Fibroblast of peridontal ligament (primary cell): ENCODE measurements around the gene TPRG1.
"Not testable (repeated sequence)": the region's sequence is repeated elsewhere in the genome, so short reads cannot be mapped to it uniquely, and the experiment has no call there.

Experiments used
- DNase-seq: peaks from one replicate; pipeline ENCODE4 v3.0.0-alpha.2; 2010; ENCODE audit errors: extremely low read depth

TPRG1 gene

DNA sequence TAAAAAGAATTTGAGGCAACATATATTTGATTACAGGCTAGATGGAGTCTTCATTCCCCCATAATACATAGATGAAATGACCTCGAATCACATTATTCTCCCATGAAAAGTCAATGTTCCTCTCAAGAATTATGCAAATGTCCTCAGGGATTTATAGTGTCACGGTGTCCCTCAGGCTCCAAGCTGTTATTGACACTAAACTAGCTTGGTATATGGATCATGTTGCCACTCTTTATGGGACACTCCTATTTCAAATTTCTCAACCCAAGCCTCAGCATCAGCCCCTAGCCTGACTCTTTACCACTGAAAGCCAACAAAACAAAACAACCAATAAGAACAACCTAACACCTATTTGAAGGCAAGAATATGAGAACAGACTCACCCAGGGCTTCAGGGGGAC lies 139.8 kb downstream of the TPRG1 start:
- DNase-seq = no peak

DNA sequence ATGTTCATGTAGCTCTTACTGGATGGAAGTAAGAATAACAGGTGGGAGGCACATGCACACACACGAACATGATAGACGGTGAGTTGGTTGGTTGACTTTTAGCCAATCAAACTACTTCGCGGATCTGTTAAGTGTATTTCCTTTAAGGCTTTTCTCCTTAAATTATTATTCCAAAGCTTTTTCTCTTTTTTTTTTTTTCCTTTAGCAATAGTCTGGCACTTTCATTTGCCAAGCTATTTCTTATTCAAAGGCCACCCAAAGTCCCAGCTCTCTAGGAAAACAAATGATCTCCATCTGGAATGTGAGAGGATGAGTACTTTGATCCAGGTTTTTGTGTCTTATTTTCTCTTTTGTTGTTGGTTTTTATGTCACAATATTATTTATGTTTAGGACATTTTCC lies 141.1 kb downstream of the TPRG1 start:
- no peak for DNase-seq

DNA sequence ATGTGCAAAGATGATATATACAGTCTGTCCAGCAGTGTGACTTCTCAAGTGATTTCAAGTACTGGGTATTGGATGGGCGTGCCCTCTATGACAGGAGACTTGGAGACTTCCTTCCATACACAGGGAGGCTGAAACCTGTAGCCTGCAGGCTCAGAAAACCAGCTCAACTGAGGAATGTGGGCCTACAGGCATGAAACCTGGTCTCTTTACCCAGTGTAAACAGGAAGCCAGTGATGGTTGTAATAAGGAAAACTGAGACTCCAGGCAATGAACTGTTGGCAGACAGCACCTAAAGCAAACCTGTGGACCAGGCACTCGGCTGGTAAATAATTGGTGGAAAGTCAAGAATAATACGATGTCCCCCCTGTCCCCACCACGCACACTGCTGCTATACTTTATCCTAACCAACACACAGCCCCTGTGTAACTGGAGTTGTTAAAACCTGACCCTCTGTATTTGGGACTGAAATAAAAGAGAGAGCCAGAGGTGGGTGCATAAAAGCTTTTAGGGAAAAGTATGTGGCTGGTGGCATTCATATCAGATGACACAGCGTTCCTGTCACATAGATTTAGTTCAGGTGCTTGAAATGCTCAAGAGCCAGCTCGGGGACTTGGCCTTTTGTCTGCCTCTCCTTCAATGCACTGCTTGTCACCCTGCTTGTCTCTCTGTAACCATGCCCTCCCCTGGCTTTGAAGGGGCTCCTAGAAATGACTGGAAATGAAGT lies 144.7 kb downstream of the TPRG1 start:
- no peak for DNase-seq

DNA sequence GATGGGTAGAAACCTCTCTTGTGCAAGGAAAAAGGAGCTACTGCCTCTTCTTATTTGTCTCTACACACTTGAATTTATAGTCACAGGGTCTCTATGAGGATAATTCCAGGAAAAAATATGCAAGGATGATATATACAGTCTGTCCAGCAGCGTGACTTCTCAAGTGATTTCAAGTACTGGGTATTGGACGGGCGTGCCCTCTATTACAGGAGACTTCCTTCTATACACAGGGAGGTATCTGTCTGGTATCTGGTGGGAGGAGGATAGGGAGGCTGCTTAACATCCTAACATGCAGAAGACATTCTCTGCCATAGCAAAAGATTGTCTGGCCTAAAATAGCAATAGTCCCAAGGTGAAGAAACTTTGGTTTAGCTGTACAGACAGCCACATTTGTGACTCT lies 146.1 kb downstream of the TPRG1 start:
- DNase-seq = no peak

DNA sequence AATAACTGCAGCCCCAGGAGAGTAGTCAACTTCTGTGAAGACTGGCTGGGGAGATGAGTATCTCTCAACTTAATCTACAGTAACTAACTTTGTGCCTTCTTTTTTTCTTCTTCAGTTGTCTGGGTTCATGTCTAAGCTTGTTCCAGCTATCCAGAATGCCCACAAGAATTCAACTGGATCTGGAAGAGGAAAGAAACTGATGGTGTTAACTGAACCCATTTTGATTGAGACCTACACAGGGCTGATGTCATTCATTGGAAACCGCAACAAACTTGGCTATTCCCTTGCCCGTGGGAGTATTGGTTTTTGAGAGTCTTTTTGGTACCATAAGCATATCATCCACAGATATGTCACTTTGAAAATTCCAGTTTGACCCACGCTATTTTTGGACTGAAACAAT lies 148.7 kb downstream of the TPRG1 start:
- no peak for DNase-seq

DNA sequence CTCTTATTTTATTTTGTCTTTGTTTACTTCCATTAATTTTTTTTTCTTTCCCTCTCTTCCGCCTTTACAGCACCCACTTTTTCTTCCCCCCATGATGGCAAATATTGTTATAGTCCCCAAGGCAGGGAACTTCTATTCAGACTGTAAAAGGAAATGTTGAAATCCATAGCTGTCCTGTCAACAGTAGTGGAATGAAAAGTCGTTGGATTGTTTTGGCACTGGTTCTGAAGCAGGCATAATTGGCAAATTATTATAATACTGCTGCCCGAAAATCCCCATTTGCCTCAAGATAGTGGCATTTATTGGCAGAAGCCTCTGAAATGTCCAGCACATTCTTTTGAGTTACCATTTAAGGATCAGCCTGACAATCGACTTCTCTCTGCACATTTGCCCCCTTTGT lies 150.6 kb downstream of the TPRG1 start:
- no peak for DNase-seq

DNA sequence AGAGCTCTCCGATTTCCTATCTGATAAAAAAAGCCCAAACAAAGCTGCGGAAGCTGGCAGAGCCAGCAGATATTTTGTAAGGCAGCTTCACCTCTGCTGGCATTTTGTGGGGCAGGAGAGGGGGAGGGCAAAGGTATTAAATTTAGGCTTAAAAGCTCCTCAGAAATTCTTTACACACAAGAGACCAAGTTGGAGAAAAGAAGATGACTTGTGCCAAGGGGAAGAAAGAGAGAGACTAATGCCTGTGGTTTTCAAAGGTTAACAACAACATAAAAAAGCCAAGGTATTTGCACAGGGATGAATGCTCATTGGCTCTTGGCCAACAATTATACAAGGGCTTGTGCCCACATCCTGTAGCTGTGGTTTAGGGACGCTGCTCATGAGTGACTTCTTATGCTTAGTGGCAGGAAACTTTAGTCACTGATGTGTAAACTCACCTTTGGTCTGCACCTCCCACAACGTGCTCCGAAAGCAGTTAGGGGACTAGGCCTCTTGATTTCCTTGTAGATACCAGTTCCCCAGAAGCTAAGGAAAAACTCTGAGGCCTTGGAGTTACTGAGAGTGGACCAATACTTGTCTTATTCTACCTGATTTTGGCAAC lies 152.9 kb downstream of the TPRG1 start:
- peak; percentile 17 for DNase-seq

DNA sequence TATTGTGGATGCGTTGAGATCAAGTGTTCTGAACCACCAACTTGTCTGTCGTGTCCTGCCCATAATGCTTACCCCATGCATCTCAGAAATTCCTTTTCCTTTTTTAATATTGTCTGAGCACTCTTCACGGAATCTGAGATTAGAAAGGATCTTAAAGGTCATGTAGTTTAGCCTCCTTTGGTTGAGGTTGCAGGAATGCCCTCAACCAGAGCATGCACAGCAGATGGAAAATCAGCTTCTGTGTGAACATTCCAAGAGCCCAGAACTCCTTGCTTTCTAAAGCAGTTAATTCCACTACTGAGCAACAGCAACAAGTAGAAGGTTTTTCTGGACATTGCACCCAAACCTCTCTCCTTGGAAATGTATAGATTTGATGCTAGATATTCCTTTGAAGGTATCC lies 153.7 kb downstream of the TPRG1 start:
- no peak for DNase-seq

DNA sequence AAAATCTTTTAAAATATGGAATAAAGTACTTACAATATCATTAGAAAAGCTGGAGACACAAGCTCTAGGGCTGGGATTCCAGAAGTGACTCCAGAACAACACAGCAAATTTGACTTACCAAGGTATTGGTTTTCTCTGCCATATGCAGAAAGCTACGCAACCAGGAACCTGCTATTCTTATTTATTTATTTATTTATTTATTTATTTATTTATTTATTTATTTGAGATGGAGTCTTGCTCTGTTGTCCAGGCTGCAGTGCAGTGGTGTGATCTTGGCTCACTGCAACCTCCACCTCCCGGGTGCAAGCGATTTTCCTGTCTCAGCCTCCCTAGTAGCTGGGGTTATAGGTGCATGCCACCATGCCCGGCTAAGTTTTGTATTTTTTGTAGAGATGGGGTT lies 157.9 kb downstream of the TPRG1 start:
- not testable (repeated sequence) for DNase-seq

DNA sequence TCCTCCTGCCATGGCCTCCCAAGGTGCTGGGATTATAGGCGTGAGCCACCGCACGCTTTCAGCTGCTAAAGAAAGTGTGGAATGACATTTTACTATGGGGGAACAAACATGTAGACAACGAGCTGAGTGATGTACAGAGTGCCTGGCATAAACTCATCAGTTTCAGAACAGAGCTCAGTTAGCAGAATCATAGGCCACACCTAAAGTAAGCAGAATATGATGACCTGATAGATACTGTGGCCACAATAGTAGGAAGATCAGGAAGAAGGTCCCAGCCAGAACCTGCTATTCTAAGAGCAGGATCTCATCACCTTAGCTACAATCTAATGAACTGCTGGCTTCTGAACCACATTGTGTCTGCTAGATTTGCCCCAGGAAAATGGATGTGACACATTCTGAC lies 158.3 kb downstream of the TPRG1 start:
- DNase-seq = no peak

DNA sequence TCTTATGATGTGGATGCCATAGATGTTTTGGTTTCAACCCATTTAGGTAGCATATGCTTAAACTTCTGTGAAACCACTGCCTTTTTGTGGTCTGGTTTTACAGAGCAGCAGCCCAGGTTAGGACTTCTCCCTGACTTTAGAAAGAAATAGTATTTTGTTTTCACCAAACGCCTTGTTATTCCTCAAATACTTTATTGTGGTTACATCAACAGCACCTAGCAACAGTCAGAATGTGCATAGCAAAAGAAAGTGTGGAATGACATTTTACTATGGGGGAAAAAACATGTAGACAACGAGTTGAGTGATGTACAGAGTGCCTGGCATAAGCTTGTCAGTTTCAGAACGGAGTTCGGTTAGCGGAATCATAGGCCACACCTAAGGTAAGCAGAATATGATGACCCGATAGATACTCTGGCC lies 159.2 kb downstream of the TPRG1 start:
- DNase-seq = no peak

DNA sequence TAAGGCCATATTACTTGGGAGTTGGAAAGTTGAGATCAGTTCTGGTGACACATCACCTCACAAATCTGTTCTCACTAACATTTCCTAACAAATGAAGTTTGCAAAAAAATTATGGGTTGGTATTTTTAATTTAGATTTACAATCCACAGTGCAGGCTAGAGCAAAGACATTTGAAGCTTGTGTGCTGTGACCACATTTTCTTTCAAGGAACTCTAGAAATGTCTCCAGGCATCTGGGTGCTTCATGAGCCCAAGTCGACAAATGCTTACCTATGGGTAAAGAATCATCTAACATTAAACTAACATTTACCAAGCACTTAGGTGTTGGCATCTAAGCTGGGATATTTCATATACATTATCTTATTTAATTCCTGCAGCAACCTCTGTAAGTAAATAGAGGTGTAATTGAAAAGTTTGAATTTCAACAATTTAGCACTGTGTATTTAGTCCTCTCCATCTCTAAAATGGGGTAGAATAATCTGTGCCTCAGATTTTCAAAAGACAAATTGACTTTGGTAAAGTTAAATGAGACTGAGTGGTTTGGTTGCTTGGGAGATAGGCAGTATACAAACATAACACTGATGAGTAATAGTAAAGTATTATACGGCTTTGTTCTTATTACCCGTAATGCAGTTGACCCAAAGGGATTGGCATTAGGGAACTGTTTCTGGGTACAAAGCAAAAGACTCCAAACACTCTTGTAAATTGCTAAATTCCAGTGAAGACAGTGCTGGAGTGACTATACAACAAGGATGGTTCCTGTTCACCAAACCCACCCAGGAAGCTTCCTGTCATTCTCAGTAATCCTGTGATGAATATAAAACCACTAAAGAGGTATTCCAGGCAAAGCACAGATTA lies 162.5 kb downstream of the TPRG1 start:
- peak; percentile 43 for DNase-seq

DNA sequence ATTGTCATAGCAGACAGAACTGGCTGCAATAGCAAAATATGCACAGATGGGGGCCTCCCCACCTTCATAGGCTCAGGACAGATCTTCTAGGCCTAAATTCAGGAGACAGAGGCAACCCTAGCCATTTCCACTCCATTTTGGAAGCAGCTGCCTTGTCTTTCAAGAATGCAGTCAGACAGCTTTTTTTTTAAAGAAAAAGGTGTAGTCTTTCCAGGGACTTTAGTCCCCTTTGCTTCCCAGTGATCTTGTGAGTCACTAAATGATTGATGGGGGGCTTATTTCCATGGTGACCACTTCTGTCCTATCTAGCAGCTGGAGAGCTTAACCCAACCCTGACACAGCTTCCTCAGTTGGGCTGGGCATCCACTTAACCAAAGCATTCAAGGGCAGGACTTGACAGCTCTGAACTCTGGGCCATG lies 165.9 kb downstream of the TPRG1 start:
- no peak for DNase-seq

DNA sequence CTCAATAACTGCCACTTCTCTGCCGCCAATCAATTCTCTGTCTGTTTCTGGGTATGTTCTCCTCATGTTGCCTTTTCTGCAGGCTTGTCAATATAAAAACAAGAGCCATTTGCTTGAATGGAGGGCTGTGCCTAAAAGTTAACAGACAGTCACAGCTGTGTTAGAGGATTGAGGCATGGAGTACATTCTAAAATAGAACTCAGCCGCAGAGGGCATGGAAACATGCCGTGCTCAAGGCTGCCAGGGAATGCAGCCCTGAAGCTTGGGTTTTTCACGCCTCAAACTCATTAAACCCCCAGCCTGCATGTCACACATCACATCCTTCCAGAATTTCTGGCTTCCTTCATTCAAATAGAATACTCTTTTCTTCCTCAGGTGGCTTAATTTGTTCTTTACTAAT lies 166.6 kb downstream of the TPRG1 start:
- DNase-seq = no peak

DNA sequence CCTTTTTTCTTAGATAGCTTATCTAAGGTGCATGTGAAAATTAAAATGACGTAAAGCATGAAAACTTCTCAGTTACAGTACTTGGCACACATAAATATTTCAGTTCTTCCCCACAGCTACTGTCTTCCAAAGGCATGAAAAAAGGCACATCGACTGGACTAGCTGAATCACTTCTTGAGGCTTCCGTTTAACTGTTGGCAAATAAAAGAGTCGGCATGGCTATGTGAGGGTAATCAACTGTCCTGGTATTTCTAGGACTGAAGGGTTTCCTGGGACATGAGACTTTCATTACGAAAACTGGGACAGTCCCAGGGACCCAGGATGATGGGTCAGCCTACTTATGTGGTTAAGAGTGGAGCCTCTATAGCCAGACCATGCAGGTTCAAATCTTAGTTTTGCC lies 168.2 kb downstream of the TPRG1 start:
- no peak for DNase-seq

DNA sequence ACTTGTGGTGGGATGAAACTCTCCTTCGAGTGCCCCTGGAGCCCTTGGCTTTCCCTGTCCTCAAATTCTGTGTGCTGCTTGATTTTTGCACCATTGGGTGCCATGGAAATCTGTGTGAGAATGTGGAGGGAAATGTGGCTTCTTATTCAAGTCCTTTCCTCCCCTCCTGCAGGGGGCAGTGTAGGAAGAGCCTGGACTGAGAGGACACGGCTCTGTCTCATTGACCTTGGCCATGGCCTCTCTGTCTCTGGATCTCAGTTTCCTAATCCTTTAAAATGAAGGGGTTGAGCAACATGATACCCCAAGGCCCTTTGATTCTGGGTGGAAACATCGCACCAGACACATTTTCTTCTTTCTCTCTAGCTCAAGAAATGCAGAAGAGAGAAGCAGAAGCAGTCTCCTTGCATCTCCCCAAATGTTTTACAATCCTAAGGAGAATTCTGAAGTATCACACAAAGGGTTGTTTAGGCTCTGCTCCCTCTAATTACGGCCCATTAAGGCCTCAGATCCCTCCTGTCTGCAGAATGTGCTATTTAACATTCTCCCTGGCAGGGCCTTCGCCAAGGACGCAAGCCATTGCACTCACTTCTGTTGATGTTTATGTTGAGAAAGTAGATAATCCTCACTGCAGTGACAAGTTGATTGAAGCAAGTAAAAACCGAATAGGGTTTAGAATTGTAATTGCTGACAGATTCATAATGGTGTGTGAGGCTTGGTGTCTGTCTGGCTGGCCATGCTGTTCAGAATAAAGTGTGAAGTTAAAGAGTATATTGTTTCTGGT lies 169.1 kb downstream of the TPRG1 start:
- DNase-seq = no peak

DNA sequence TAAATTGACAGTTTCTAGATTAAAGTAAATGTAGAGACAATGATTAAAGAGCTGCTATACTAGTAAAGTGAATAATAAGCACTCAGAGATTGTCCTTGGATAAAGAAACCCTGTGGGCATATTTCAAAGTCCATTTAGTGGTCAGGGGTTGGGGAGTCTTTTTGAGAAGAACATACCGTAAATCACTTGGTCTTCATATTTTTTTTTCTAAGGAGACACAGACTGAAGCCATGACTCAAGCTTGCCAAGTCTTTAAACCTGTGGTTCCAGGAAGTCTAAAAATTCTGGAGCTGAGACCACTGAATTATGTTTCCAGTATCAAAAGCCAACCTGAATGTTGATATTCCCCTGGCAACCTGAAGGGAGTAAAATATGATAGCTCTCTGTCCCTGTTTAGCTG lies 171.0 kb downstream of the TPRG1 start:
- DNase-seq = no peak

DNA sequence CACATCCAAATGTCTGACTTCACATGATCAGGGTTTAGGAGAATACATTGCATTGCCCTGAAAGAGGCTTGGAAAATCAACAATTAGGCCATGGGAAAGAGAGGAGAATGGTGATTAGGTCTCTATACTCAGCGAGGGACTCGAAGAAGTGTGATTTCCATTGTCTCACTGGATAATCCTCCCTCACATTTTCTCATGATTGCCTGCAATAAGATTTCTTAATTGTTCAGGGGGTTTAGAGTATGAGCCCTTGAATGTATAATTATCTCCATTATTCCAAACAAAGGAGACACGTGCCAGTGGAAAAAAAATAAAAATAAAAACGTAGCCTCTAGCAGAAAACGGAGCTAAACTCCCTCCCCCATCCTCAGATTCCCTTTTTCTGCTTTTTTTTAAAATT lies 173.2 kb downstream of the TPRG1 start:
- DNase-seq = no peak

DNA sequence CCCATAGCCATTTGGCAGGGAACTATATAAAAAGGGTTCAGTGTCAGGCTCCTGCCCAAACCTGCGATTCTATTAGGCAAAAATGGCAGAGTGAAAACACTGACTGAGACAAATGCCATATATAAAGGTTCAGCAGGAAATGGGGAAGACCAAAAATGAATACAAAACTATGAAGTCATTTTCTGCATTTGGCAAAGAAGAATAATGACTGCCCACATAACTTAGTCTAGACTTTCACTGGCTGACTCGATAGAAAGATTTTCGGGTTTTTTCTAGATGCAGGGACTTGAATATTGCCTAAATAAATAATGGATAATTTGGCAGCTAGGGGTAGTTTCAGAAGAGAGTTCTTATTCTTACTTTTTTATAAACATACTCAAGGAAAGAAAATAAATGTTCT lies 178.0 kb downstream of the TPRG1 start:
- peak; percentile 59 for DNase-seq

DNA sequence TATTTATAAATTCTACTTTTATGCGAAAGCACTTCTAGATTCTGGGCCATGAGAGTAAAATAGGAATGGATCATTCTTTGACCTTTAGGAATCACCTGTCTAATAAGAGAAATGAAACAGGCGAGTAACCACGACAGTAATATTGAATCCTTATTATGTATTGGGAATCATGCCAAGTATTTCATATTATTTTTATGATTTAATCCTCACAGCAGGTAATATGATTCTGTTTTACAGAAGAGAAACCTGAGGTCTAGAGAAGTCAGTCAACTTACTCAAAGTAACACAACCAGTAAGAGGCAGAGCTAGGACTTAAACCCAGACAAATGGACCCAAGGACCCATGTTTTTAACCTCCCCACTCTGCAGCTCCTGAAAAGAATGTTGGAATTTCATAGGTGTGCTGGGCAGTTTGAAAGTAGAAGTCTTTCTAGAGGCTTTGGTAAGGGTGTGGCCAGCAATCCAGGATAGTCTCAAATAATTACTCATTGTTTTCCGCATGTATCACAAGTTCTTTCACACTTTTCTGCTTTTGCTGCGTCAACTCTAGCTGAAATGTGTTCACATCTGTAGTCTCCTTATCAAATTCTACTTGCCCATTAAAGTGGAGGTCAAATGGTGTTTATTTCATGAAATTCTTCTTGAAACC lies 181.7 kb downstream of the TPRG1 start:
- DNase-seq = no peak
